HG02943 (cell line): ENCODE results near the gene NPTN.
"Not testable (repeated sequence)": the region's sequence is repeated elsewhere in the genome, so short reads cannot be mapped to it uniquely, and the experiment has no call there.

Experiments used
- ATAC-seq: cut with Tn5 transposase; IDR thresholded peaks from one replicate; pipeline ENCODE4 v1.9.1; 2021; ENCODE audit warnings: mild to moderate bottlenecking, low read depth, moderate library complexity; ENCODE audit not compliant: unreplicated experiment

NPTN gene

DNA sequence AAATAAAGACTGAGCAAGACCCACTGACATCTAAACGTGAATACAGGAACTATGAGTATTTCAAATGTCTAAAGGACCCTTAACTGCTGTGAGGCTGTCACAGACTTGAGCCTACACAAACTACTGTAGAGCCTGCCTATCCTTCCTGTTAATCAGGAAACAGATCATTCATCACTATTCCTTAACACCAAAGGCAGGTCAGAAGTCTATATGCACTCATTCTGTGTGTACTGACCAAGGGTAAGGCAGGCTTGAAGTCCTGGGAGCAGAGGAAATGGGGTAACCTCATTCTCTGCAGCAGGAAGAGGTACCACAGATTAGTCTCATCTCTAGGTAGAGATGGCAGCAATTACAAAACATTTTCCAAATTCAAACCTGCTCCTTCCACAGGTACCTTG is 30.7 kb downstream of the NPTN start:
- no peak for ATAC-seq

DNA sequence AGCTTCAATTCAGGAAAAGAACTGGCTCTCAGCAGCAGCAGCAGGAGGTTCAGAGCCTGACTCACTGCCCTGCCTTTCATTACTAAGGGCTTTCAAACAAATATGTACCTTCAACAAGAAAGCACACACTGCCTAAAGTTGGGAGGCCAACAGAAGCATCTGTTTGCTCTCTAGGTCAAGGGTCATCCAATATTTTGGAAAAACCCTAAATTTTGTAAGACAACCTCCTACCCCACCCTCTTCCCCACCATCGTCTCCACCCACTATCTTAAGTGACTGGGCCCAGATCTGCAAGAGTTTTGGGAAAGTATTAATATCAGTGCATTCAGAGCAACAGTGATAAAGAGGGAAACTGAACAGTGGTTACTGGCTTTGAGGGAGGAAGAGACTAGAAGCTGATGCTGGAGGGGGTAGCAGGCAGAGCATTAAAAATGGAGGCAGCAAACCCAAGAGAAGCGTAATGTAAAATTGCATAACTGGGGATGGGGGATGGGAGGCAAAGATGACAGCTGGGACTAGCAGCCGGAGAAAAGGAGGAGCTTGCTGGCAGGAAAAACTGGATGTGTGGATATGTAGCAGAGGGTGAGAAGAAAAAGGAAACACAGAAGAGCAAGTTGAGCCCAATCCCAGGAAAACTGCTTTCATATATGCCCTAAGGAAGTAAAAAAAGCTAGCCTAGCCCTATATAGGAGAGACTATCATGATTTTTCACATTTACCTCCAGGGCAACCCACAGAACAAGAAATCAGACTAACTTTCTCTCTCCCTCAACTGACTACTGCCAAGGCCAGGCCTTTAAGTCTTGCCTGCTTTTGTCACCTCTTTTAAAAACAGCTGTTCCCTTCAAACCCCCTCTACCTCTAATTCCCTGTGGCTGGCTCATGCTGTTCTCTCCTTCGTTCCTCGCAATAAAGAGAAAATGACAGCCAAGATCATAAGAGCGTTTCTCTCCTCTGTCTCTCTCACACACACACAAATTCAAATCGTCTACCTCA is 31.4 kb downstream of the NPTN start:
- no peak for ATAC-seq

DNA sequence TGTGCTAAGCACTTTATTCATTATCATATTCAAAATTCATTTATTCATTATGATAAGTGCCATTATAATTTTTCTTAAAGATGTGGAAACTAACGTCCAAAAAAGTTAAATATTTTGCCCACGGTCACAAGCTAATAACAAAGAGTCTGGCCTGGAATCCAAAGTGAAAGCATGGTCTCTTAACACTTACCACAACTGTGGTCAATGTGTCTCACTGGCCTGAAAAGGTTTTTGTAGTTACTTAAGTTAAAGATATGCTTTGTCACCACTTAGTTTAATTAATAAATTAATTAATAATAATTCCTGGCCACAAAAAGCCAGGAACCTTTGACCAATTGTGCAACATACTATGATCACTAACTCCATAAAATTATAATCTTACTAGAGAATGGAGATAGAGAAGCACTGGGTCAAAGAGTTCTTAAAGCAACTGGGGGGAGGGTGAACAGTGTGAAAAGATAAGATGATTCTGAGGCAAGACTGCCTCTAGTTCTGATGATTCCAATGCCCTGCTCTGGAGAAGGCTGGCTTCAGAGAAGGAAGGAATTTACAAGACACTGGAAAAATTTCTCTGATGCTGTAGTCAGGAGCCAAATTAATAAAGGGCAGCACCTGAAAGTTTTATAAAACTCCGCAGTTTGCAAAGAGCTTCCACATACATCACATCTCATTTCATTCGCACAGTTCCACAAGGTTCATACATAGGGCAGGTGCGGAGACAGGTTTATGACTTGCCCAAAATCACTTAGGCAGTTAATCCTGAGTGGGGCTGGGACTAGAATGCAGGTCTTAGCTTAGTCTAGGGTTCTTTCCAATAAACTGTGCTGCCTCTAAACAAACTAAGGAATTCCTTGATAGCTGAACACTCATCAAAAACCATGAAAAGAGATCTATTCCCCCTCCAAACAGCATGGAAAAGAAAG is 32.5 kb downstream of the NPTN start:
- ATAC-seq = no peak

DNA sequence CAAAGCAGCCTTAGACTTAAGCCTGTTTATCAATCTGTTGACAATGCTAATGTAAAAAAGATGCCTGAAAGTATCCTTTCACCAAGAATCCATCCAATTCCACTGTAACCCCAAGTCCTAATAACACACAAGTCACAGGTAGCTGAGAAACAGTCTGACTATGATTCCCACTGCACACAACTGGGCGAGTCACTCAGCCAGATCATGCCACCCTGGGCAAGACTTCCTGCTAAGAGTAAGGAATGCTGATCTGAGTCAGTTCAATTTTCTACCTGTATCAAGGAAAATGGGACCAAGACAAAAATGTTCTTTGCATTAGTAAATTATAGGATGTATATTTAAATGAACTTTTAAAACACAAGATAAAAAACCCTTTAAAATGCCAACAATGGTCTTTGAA is 33.3 kb downstream of the NPTN start:
- no peak for ATAC-seq

DNA sequence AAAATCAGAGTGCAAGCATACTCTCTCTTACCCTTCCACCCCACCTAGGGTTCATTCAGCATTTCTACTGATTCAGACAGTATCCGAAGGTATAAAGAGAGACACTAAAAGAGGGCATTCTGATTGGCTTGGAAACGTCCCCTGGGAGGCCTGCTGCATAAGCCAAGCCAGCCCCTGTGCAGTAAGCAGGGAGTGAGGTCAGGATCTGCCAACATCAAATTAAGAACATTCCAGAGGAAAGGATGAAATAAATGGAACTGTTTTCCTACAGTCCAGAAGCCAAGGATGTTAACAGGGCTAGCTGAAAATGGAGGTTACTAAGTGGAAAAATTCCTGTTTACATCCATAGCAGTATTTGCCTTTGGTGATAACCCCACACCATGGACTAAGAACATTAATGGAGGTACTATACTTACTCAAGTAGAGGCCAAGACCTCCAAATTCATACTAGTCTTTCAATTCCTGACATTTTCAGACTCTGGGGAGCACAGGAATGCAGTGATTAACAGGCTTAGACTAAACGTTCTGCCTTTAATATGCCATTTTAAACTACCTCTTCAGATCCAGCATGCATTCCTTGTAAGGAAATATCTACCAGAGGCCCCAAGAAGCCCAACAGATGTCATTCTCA is 34.5 kb downstream of the NPTN start:
- ATAC-seq = no peak

DNA sequence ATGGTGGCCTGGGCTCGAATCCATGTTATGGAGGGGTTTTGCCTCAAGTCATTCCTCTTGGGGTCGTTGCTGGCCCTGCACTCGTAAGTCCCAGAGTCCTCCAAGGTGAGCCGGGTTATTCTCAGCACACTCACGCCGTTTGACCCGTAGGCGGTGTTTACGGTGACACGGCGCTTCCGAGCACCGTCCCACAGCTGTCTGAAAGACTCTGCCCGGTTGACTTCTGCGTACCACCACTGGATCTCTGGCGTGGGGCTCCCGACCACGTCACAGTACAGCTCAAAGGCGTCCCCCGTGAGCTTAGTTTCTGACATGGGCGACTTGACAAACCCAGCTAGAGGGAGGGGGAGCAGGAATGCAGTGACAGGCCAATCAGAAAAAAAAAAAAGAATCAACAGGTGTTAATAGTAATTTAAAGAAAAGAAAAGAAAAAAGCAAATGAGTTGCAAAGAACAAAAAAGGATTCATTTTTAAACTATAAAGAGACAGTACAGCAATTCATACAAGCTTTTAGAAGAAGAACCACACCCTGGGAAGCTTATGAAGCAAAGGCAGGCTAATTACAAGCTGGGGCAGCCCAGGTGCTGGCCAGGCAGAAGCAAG is 36.1 kb downstream of the NPTN start:
- ATAC-seq = no peak

DNA sequence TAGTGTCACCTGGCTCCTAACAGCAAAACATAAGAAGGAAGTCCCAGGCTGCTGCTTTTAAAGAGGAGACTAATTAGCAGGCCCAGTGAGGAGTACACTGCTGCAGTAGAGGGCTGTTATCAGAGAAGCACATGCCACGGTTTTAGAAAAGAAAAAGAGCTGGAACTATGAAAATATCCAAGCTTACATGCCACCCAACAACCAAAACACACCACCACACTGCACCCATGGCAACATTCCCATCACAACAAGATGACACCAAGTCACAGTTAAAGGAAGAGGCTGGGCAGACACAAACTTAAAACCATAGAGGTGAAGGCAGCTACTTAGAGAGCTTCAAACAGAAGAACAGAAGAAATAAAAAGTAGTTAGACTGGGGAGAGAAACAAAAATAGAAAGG is 37.0 kb downstream of the NPTN start:
- no peak for ATAC-seq

DNA sequence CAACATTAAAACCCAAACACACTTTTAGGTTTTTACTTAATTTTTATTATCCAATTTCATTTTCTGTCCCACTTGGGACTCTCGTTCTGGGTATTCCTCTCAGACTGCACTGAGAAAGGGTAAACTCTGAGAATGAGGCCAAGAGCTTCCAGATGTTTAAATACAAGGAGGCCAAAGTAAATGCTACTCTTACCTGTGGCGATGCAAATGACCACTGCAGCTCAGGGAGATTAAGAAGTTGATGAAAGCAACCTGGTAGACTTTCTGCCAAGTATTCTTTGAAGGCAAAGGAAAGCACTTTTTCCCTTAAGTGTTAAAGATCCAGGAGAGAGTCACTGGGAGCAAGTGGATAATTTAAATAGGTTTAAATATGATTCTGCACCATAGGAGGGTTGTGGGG is 39.1 kb downstream of the NPTN start:
- ATAC-seq = no peak

DNA sequence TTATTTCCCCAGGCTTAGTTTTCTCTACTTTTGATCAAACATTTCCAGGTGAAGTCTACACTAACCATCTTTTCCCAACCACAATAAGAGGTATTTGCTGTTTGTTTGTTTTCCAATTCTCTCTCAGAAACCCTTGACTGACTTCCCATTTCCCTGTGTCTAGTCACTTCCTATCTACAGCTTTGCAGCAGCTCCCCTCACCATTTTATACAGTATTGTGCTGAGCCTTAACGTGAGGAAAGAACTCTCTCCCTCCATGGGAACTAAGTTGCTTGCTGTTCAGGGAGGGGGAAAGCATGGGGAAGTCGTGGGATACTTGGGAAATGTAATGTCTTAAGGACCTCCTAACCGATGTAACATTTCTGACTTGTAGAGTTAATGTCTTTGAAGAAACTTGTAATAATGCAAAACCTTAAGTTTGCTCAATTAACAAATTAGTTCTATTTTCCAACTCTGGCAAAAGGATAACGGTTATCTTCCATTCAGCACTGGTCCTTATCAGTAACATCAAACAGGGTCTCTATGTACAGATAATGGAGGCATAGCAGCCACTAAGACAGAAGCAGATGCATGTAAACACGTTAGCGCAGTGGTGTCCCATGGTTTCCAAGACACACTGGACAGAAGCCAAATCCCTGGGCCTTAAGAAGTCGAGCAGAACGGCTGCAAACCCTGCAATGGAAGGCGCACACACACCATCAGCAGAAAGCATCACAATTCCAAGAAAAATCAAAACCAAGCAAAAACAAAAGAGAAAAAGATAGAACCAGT is 39.7 kb downstream of the NPTN start:
- ATAC-seq = no peak

DNA sequence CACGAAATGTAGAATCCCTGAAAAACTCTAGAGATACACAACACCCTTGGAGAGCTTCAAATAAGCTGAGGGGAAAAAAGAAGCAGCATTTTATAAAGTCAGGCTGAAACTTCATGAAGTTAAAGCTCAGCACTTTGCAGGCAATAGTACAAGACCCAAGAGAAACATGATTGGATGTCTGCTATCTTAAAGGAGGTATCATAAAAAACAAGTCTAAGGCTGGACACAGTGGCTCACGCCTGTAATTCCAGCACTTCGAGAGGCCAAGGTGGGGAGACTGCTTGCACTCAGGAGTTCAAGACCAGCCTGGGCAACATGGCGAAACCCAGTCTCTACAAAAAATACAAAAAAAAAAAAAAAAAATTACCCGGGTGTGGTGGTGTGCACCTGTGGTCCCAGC is 42.9 kb downstream of the NPTN start:
- no peak for ATAC-seq

DNA sequence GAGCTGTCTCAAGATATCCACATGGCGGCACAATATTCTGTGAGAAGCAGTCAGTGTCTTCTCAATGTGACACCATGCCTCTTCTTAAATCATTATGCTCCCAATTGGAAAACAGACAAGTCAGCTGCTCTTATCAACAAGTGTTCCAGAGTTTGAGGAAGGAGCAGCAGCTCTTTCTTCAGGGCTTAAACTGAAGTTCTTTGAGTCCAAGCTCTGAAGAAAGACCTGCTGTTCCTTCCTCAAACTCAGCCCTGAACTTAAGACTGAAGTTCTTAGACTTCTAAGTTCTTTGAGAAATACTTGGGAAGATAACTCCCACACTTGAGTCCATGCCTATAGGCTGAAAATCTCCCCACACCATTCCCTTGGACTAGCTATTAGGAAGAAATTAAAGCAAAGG is 43.4 kb downstream of the NPTN start:
- ATAC-seq = no peak

DNA sequence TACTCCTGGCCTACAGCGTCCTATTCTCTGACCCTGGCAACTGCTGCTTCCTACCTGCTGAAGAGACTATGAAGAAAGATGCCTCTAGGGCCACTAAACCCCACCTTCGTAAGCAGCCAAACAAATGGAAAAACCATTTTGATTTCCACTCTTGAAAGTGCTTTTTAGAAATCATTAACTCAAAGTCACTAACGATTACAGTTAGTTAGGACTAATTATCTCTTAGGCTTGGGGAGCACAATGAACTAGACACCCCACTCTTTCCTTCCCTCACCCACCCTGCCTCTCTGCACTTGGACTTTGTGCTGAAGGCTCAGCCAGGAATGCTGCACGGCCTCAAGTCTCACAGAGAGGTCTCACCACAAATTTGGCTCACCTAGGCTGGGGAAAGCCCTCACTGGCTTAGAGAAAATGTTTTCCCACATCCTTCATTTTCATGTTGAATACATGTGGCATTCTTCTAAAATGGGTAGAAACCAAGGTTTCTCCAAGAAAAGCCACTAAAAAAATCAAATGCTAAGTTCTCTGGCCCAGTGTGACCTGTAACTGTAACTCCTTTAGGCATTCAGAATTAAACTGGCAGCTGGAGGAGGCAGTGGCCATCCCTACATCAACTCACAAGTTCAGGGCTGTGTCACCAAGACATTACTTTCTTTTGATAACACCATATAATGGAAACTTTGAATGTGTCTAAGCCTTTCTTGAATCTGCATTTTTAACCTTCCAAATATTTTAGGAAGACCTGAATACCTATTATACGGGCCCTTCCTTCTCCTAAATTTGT is 47.1 kb downstream of the NPTN start:
- ATAC-seq = no peak

DNA sequence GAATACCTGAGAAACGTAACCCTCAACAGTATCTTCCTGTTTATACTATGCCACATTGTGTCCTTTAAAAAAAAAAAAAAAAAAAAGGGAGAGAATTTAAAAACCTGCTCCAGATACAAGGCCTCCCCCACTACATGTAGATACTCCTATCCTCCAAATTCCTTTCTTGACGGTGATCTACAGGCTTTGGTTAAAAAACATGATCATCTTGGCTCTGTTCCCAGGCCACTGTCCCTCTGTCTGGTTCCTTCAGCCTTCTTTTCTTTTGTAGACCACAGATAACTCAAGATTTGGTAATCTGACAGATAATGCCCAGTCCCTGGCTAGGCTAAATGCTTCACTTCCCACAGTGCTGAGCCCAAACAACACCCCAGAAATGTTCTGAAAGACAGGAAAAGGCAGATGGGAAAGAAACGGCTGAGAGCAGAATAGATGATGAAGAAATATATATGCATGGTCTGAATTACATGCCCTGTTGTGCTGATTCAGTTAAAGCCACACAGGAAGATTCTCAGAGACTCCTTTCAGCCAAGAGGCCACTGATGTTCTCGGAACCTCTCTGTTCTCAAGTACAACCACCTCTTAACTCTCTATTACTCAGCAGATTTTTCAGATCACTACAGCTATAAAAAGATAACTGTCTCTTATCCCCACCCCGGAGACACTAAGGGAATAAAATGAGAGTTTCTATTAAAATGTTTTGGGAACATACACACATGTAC is 48.3 kb downstream of the NPTN start:
- ATAC-seq = no peak

DNA sequence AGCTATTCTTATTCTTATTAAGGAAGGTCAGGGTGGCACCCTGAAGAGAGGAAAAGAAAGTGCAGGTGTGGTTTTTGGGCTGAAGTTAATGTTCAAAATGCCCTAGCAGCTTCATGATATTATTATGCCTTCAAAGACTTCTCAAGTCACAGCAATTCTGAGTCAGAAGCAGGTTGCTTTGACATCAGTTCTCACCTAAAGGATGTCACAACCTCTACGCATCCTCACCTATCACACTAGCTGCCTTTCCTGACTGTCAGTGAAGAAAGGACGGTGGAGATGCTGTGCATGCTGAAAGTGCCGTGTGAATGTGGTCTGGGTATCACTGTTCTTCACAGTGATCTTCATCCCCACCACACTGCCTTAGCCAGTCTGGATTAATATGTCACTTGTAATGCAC is 49.6 kb downstream of the NPTN start:
- no peak for ATAC-seq

DNA sequence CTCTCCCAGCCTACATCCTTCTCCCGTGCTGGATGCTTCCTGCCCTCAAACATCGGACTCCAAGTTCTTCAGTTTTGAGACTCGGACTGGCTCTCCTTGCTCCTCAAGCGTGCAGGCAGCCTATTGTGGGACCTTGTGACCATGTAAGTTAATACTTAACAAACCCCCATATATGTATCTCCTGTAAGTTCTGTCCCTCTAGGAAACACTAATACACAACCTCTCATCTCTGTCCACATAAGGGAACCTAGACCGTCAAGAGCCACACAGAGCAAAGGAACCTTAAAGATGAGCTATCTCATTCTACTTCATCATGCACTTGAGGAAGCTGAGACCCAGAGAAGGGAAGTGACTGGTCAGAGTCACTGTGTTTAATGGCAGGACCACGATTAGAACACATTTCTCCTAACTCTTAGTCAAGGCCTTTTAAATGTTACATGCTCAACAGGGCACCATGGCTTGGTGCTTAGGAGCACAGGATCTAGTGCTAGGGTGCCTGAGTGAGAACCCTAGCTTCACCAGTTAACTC is 50.3 kb downstream of the NPTN start:
- no peak for ATAC-seq

DNA sequence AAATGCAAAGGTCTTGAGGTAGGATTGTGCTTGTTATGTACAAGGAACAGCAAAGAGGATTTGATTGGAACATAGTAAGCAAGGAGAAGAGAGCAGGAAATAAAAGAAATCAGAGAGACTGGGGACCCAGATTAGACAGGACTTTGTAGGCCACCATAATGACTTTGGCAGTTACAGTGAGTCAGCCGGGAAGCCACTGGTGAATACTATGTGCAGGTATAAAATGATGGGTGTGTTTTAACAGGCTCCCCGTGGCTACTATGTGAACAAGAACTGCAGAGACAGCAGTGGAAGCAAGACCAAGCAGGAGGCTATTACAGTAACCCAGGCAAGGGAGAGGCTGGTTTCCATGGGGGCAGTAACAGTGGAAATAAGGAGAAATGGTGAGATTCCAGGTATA is 55.2 kb downstream of the NPTN start:
- ATAC-seq = no peak

DNA sequence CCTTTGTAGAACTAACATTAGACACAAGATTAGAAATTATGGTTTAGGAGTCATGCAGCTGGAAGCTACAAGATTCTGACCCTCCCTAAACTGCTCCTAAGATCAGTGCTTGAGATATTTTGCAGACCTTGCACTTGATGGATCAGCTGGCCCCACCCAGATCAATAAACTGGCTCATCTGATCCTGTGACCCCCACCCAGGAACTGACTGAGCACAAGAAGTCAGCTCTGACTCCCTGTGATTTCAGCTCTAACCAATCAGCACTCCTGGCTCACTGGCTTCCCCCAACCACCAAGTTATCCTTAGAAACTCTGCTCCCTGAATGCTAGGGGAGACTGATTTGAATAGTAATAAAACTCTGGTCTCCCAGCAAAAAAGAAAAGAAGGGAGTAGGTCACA is 55.6 kb downstream of the NPTN start:
- not testable (repeated sequence) for ATAC-seq

DNA sequence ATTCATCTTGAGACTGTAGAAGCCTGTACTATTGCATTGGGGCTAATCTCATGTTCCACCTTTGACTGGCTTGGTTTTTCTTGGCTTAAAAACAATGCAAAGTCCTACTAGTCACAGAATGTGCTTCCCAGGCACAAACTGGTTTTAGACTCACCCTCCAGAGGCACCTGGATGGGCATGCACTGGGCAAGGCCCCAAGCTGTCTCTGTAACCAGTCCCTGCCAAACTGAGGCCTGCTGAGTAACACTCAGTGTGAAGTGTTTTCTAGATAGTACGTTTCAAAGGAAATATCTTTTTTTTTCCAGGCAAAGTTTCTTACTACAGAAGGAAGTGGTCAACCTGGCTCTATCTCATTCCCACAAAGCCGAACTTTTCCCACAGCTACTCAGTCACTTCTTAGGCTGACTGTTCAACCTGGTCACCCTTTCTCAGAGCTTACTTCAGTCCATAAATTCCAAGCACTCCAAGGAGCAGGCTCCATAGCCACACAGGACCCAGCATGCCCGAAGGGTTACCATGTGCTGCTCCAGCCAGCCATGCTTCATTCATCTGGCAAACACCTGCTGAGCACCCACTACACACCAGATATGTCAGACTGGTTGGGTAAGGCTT is 57.4 kb downstream of the NPTN start:
- no peak for ATAC-seq
